Activated naive CD4-positive, alpha-beta T cell treated with anti-CD3 and anti-CD28 coated beads for 36 hours (primary cell): ENCODE measurements around the gene RAB11FIP3. TPM values are rescaled to one million over a fixed set of nuclear protein-coding genes. Genes with fewer than 3 reads are reported as not detected.
"Not testable (repeated sequence)": the region's sequence is repeated elsewhere in the genome, so short reads cannot be mapped to it uniquely, and the experiment has no call there.

Experiments
- CTCF ChIA-PET: fragments of 350-600 bp; sonication (Branson Sonifier 250); formaldehyde crosslinking; loops from one replicate; lab custom pipeline; 2021; ENCODE audit warnings: antibody characterized with exemption; lab: Charles Lee
- DNase-seq: peaks from one replicate; pipeline ENCODE4 v3.0.0-alpha.2; 2020
- H3K27ac Mint-ChIP-seq: one replicate; pipeline ENCODE4 v1.8.0; 2021; ENCODE audit warnings: mild to moderate bottlenecking, mixed read lengths
- H3K27me3 Mint-ChIP-seq: one replicate; pipeline ENCODE4 v1.8.0; 2021; ENCODE audit warnings: low read depth, mixed read lengths
- H3K36me3 Mint-ChIP-seq: one replicate; pipeline ENCODE4 v1.8.0; 2021; ENCODE audit warnings: low read depth, mixed read lengths
- H3K4me1 Mint-ChIP-seq: one replicate; pipeline ENCODE4 v1.8.0; 2021; ENCODE audit warnings: low read depth, mixed read lengths
- H3K4me3 Mint-ChIP-seq: one replicate; pipeline ENCODE4 v1.8.0; 2021; ENCODE audit warnings: mild to moderate bottlenecking, moderate library complexity, mixed read lengths
- H3K9me3 Mint-ChIP-seq: one replicate; pipeline ENCODE4 v1.8.0; 2021; ENCODE audit warnings: mixed read lengths
- intact Hi-C: fragments of 100-400 bp; cut with micrococcal nuclease; formaldehyde crosslinking; loops from one replicate; pipeline ENCODE4 v1.15.1; 2023
- total RNA-seq, 2 experiments: library from RNA; stranded (reverse); gene quantifications; one replicate each; pipeline ENCODE4 v1.2.3, GENCODE V29; 2021

RAB11FIP3 gene
- total RNA-seq, 2 experiments from 2014 or later, result 15.8 to 18.2 TPM

- intact Hi-C loops, result loop anchor here (2.0 to 5.0 kb wide), 2 partner anchors 19 to 205 kb away; partner anchors contain the start of gene DECR2
- H3K9me3 Mint-ChIP-seq, result no peaks in the 10 kb centered on the region
- CTCF ChIA-PET, result interaction anchor here (0.7 to 2.0 kb wide), 6 partner anchors 10 to 285 kb away, joined by 3 to 5 read pairs (median 3); partner anchors contain the start of gene MRPL28
- H3K4me1 Mint-ChIP-seq, result peaks cover 25% of the 10 kb centered on the region
- no peaks in the 10 kb centered on the region for H3K27me3 Mint-ChIP-seq
- H3K4me3 Mint-ChIP-seq, result peak within 1 kb of the TSS; percentile 80
- H3K36me3 Mint-ChIP-seq, result no peaks in the 10 kb centered on the region
- H3K27ac Mint-ChIP-seq, result peak within 1 kb of the TSS; percentile 66
- peak; percentile 67 for DNase-seq
Observed at GRCh38 chr16:381789-382717, 43.4 kb upstream of the RAB11FIP3 start, which contains the start of gene PGAP6. Gene PGAP6, minus strand, starts transcription at chr16:381978. Its CDS starts 157 bp downstream, at chr16:381821.

GRCh38 chr16:383326-384051, 42.0 kb upstream of the RAB11FIP3 start:
- H3K9me3 Mint-ChIP-seq, result no peaks in the 10 kb centered on the region
- H3K4me3 Mint-ChIP-seq, result peak overlapping the region; percentile 80
- CTCF ChIA-PET, result interaction anchor here (1.0 kb wide), 1 partner anchor 12 kb away, joined by 3 read pairs; no protein-coding TSS in a partner anchor
- H3K27me3 Mint-ChIP-seq, result no peaks in the 10 kb centered on the region
- intact Hi-C loops, result loop anchor here (1.0 to 5.0 kb wide), 3 partner anchors 17 to 204 kb away; partner anchors contain the start of gene DECR2
- no peaks in the 10 kb centered on the region for H3K36me3 Mint-ChIP-seq
- peaks cover 23% of the 10 kb centered on the region for H3K4me1 Mint-ChIP-seq
- DNase-seq, result peak; percentile 80
- peak overlapping the region; percentile 18 for H3K27ac Mint-ChIP-seq

- Mint-ChIP-seq H3K4me1 (peaks cover 13% of the 10 kb centered on the region), H3K4me3 (no peak overlapping the region), H3K27me3 (no peaks in the 10 kb centered on the region), H3K9me3 (no peaks in the 10 kb centered on the region), H3K27ac (no peak overlapping the region), H3K36me3 (no peaks in the 10 kb centered on the region)
- intact Hi-C loops, result no loop called here
- DNase-seq, result no peak
- CTCF ChIA-PET, result interaction anchor here (0.6 to 0.7 kb wide), 3 partner anchors 45 to 60 kb away, joined by 3 read pairs; no protein-coding TSS in a partner anchor
Observed at GRCh38 chr16:386641-387156, 38.8 kb upstream of the RAB11FIP3 start.

- H3K27me3 Mint-ChIP-seq, DNase-seq, H3K4me3 Mint-ChIP-seq, intact Hi-C loops, H3K27ac Mint-ChIP-seq, H3K36me3 Mint-ChIP-seq, H3K9me3 Mint-ChIP-seq: not testable (repeated sequence)
- H3K4me1 Mint-ChIP-seq, result peaks cover 17% of the 10 kb centered on the region
- CTCF ChIA-PET, result interaction anchor here (0.7 kb wide), 1 partner anchor 1443 kb away, joined by 6 read pairs; no protein-coding TSS in a partner anchor
Observed at GRCh38 chr16:387761-388666, 37.4 kb upstream of the RAB11FIP3 start.

- peaks cover 11% of the 10 kb centered on the region for H3K4me1 Mint-ChIP-seq
- H3K4me3 Mint-ChIP-seq, result no peak overlapping the region
- no peak for DNase-seq
- intact Hi-C loops, result no loop called here
- no peaks in the 10 kb centered on the region for H3K27me3 Mint-ChIP-seq
- no peaks in the 10 kb centered on the region for H3K36me3 Mint-ChIP-seq
- CTCF ChIA-PET, result interaction anchor here (0.6 kb wide), 2 partner anchors 19 to 291 kb away, joined by 3 read pairs; no protein-coding TSS in a partner anchor
- peaks cover 3% of the 10 kb centered on the region for H3K9me3 Mint-ChIP-seq
- H3K27ac Mint-ChIP-seq, result no peak overlapping the region
Observed at GRCh38 chr16:389352-389751, 36.1 kb upstream of the RAB11FIP3 start.

GRCh38 chr16:391885-392335, 33.5 kb upstream of the RAB11FIP3 start:
- peak overlapping the region; percentile 46 for H3K27ac Mint-ChIP-seq
- H3K9me3 Mint-ChIP-seq, result peaks cover 3% of the 10 kb centered on the region
- H3K27me3 Mint-ChIP-seq, result no peaks in the 10 kb centered on the region
- no peaks in the 10 kb centered on the region for H3K36me3 Mint-ChIP-seq
- DNase-seq, result peak; percentile 86
- CTCF ChIA-PET, result interaction anchor here (0.9 to 2.3 kb wide), 2 partner anchors 9 to 96 kb away, joined by 3 to 12 read pairs; no protein-coding TSS in a partner anchor
- intact Hi-C loops, result loop anchor here (1.0 to 5.0 kb wide), 4 partner anchors 9 to 275 kb away; partner anchors contain the start of genes DECR2 and RHOT2
- peaks cover 17% of the 10 kb centered on the region for H3K4me1 Mint-ChIP-seq
- no peak overlapping the region for H3K4me3 Mint-ChIP-seq

DNA sequence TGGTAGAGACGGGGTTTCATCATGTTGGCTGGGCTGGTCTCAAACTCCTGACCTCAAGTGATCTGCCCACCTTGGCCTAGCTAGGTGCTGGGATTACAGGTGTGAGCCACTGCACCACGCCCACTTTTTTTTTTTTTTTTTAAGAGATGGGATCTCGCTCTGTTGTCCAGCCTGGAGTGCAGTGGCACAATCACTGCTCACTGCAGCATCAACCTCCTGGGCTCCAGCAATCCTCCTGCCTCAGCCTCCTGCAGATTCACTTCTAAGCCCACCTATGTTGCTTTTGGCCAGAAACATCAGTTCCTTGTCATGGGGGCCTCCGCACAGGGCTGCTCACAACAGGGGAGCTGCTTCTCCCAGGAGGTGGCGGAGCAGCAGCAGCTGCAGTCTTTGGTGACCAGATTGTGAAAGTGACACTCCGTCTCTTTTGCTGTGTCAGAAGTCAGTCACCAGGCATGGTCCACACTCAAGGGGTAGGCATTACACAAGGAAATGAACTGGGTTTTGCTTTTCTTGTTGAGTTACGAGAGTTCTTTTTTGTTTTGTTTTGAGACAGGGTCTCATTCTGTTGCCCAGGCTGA, 32.9 kb upstream of the RAB11FIP3 start:
- CTCF ChIA-PET, result interaction anchor here (0.9 to 2.3 kb wide), 2 partner anchors 10 to 95 kb away, joined by 3 to 12 read pairs; no protein-coding TSS in a partner anchor
- intact Hi-C loops, result loop anchor here (1.0 to 5.0 kb wide), 4 partner anchors 9 to 275 kb away; partner anchors contain the start of genes DECR2 and RHOT2
- DNase-seq, result no peak

GRCh38 chr16:396199-396598, 29.2 kb upstream of the RAB11FIP3 start:
- intact Hi-C loops, result no loop called here
- H3K27me3 Mint-ChIP-seq, result no peaks in the 10 kb centered on the region
- no peak for DNase-seq
- H3K27ac Mint-ChIP-seq, result no peak overlapping the region
- peak overlapping the region; percentile 83 for H3K4me3 Mint-ChIP-seq
- CTCF ChIA-PET, result interaction anchor here (1.4 to 1.6 kb wide), 2 partner anchors 13 to 91 kb away, joined by 3 to 7 read pairs; no protein-coding TSS in a partner anchor
- H3K4me1 Mint-ChIP-seq, result peaks cover 29% of the 10 kb centered on the region
- peaks cover 2% of the 10 kb centered on the region for H3K36me3 Mint-ChIP-seq
- peaks cover 3% of the 10 kb centered on the region for H3K9me3 Mint-ChIP-seq

More for the DNA sequence above, 32.9 kb upstream of the RAB11FIP3 start:
- Mint-ChIP-seq H3K4me3 (no peak overlapping the region), H3K27ac (peak overlapping the region; percentile 46), H3K27me3 (no peaks in the 10 kb centered on the region), H3K9me3 (peaks cover 3% of the 10 kb centered on the region), H3K4me1 (peaks cover 17% of the 10 kb centered on the region), H3K36me3 (no peaks in the 10 kb centered on the region)

- H3K4me3 Mint-ChIP-seq, result peak overlapping the region; percentile 83
- CTCF ChIA-PET, result interaction anchor here (1.4 to 1.6 kb wide), 2 partner anchors 14 to 91 kb away, joined by 3 to 7 read pairs; no protein-coding TSS in a partner anchor
- peaks cover 3% of the 10 kb centered on the region for H3K9me3 Mint-ChIP-seq
- DNase-seq, result no peak
- H3K4me1 Mint-ChIP-seq, result peaks cover 28% of the 10 kb centered on the region
- H3K27ac Mint-ChIP-seq, result peak overlapping the region; percentile 60
- peaks cover 2% of the 10 kb centered on the region for H3K36me3 Mint-ChIP-seq
- intact Hi-C loops, result no loop called here
- no peaks in the 10 kb centered on the region for H3K27me3 Mint-ChIP-seq
Observed at GRCh38 chr16:396605-397004, 28.8 kb upstream of the RAB11FIP3 start.

GRCh38 chr16:397135-397661, 28.3 kb upstream of the RAB11FIP3 start, which contains the start of gene NME4:
Gene NME4, plus strand, starts transcription at chr16:397199. Its CDS starts 24 bp downstream, at chr16:397223.
- intact Hi-C loops, result no loop called here
- peak within 1 kb of the TSS; percentile 60 for H3K27ac Mint-ChIP-seq
- no peaks in the 10 kb centered on the region for H3K27me3 Mint-ChIP-seq
- H3K4me3 Mint-ChIP-seq, result peak within 1 kb of the TSS; percentile 83
- no peak for DNase-seq
- H3K4me1 Mint-ChIP-seq, result peaks cover 24% of the 10 kb centered on the region
- peaks cover 2% of the 10 kb centered on the region for H3K36me3 Mint-ChIP-seq
- H3K9me3 Mint-ChIP-seq, result peaks cover 1% of the 10 kb centered on the region
- CTCF ChIA-PET, result interaction anchor here (1.4 kb wide), 1 partner anchor 90 kb away, joined by 7 read pairs; no protein-coding TSS in a partner anchor
